EL (cell line): ENCODE measurements around the gene EXOC6B.

Source experiments
- DNase-seq: peaks from one replicate; pipeline ENCODE4 v3.0.0-alpha.2; 2016

EXOC6B gene

GRCh38 chr2:72128843-72129227, 697.0 kb downstream of the EXOC6B start:
- DNase-seq = no peak

GRCh38 chr2:72128059-72128842, 697.6 kb downstream of the EXOC6B start:
- DNase-seq = no peak

DNA sequence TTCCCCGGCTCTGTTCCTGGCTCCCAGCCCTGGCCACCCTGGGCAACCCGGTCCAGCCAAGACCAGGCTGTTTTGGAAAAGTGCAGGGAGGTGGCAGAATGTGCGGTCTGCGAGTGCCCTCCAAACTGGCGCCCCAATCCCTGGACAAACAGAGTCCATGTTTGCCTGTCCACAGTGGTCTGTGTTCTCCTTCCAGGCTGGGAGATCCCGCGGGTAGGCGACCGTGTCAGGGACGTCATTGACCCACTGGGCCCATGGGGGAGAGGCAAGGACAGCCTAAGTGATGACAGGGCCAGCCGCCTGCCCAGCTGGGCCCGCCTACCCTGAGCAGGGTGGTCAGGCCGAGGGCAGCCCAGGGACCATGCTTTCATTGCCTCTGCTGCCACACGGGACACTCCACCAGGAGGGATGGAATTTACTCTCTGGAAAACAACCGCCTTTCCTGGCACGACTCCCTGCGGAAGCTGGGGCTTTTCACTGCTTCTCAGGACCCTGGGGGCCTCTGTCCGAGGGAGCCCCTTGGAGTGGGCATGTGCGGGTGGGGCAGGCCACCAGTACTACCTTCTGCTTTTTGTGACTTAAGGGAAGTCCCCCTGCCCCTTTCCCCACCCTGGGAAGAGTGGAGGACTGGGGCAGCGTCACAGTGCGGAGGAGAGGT, 698.3 kb downstream of the EXOC6B start:
- DNase-seq = no peak

DNA sequence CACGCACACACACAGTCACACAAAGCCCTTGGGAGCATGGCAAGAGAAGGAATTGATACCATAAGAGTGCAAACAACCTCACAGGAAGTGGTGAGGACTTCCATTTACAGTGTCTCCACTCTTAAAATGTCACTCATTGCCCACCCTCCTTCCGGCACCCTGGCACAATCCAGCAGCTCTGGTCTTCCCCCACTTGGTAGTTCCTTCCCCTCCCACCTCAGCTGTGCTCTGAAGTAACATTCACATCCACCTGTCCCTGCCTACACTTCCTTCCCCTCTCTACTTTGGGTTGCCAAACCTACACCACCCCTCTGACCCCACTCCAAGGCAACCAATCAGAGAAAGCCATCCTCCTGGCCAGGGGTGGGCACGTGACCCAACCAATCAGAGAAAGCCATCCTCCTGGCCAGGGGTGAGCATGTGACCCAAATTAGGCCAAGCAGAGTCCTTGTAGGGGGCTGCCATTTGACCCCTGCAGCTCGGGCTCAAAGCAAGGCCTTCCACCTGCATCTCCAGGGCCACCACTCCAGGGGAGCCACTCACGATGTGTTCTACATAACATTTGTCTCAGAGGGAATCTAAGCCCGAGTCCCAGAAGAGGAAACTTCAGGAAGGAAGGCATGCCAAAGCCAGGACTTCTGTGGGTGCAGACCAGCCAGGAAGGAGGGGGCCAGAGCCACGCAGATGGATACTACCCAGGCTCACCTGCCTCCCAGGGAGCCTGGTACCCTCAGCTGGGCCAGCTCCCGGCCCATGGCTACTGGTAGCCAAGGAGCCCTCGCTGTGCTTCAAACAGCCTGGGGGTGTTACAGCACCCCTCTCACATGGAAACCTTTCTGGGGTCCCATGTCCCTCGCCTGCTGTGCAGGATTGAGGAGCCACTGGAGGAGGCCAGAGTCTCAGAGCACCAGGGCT, 699.4 kb downstream of the EXOC6B start:
- no peak for DNase-seq
